ENCODE results near the gene OTX1.
"Not testable (repeated sequence)": the region's sequence is repeated elsewhere in the genome, so short reads cannot be mapped to it uniquely, and the experiment has no call there.

Gene OTX1

DNA sequence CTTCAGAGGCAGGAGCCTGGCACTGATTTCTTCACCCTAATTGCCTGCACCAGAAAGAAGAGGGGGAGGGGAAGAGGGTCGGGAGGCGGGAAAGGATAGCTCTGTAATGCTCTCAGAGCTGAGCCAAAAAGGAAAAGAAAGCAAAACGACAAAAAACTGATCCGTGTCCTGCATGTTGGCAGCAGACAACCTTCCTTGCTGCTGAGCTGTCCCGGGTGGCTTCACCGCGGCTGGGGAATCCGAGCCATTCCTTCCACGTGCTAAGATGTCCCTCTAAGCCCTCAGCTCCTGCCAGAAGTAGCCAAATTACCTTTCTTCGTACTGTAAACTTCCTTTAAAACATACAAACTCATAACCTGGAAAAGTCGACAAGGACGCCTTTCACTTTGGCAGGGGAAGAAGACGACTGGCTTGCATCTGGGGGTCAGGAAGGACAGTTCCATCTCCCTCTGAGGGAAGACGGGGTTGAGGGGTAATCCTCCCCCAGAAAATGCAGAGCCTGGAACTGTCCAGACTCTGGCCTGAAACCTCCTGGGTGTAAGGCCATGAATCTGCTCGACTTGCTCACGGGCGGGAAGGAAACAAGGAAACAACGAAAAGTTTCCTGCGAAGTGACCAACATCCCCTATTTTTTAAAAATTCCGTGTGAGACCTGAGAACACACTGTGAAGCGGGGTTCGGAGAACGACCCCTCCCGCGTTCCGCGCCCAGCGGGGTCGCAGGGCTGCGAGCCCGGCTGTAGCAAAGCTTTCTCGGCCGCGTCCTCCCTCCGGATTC lies 7.7 kb downstream of the OTX1 start:
- in situ Hi-C loops (cut with MboI; ENCODE audit: low sequenced_read_pairs) = no loop called here

DNA sequence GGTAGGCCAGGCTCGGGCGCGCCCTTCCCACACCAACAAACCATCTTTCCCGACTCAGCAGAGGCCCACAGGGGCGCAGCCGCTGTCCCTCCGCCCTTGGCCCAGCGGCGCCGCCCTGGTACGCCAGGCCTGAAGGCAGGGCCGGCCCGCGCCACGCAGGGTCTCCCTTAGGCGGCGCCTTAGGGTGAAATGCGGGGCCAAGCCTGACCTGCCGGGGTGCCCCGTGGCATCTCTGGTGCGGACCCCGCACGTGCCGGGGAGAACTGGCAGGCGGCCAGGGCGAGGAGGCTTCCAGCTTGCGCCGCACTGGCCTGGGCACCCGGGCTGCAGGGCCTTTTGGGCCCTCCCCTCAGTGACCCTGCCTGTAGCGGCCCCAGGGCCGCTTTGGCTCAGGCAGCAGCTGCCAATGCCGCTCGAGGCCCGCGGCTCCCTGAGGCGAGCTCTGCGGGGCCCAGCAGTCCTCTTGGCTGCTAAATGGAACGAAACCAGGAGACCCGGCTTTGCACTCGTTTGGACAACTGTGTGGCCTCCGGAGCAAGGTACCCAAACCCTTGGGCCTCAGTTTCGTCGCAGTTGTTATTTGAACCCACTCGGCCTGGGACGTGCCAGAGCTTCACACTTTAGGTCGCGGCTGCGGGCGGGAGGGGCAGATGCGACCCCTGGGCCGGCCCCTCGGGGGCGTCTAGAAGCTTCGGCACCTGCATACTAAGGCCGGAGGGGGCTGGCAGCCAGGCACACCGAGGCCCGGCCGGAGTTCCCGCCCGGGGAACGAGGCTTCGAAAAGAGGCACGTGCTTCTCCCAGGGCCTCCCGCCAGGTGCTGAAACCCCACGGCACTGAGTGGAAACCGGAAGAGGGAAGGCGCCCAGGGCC lies 8.5 kb downstream of the OTX1 start:
- in situ Hi-C loops (cut with MboI; ENCODE audit: low sequenced_read_pairs) = no loop called here

DNA sequence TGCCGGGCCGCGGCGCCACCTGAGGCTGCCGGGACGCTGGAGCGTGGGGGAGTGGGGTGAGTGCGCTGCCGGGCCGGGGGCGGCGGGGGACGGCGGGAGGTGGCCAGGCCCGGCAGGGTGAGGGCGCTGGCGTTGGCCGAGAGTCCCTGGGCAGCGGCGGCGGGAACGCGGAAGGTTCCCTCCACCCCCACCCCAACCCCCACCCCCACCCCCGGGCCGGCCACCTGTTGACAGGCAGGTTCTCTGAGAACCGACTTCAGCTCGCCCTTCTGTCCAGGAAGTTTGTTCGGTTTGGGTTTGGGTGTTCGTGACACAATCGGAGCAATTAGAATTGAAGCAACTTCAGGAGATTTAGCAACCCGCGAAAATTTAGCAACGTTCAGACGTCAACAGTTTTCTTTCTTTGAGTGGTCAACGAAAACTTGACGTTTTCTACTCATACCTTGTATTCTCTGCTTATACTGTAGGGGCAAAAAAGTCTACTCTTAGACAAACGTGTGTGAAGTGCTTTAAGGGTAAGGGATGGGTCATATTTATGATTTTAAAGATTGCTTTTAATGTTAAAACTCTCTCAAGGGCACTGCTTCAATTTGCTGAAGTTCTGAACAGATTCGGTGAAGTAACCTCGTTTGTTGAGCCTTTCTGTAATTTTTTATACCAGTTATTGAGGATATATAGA lies 9.3 kb downstream of the OTX1 start:
- in situ Hi-C loops (cut with MboI; ENCODE audit: low sequenced_read_pairs) = no loop called here

DNA sequence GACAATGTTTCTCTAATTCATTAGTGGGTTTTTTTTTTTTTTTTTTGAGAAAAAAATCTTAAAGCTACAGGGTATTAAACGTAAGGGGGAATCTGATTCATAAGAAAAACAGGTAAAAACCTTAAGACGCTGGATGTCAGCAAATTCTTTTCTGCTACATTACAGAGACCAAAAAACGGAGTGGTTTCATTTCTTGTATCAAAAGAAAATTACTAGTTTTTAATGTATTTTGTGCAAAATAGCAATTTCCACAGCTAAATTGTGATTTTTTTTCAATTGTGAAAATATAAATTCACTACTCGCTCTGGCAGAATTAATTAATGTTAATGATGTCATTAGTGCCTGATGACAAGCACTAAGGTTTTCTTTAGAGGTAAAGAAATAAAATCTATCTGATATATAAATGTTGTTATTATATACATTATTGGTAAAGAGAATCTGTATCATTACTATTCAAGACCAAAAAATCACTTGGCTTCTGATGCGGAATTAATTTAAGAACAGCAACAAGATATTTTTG lies 9.9 kb downstream of the OTX1 start:
- in situ Hi-C loops (cut with MboI; ENCODE audit: low sequenced_read_pairs) = no loop called here

DNA sequence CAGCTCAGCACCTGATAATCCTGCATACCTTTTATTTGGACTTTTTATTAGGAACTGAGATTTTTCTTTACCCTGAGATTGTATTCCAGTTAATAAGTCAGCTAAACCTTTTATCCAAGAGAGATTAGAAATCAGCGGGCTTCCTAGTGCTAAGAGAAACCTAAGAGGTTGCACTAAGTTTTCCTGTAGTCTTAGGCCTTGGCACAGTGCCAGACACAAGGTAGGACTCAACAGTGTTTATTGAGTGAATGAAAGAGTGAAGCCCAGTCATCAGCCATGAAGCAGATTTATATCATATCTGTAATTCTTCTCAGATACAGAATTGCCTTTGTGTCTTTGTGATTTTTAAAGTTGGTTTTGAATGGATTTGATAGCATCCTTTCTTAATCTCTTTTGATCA lies 13.6 kb downstream of the OTX1 start:
- in situ Hi-C loops (cut with MboI; ENCODE audit: low sequenced_read_pairs) = no loop called here

DNA sequence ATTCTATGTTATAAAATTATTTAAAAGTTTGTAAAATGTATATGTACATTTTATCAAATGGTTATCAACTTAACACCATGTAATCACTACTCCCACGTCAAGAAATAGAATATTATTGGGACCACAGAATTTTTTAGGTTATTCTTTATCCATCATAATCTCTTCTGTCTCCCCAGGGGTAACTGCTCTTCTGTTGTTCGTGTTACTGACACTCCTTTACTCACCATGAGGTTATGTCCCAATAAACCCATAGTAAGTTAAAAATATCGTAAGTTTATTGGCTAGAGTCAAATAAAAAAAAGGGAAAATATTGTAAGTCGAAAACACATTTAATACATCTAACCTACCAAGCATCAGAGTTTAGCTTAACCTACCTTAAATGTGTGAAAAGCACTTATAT lies 14.0 kb downstream of the OTX1 start:
- in situ Hi-C loops (cut with MboI; ENCODE audit: low sequenced_read_pairs) = no loop called here

DNA sequence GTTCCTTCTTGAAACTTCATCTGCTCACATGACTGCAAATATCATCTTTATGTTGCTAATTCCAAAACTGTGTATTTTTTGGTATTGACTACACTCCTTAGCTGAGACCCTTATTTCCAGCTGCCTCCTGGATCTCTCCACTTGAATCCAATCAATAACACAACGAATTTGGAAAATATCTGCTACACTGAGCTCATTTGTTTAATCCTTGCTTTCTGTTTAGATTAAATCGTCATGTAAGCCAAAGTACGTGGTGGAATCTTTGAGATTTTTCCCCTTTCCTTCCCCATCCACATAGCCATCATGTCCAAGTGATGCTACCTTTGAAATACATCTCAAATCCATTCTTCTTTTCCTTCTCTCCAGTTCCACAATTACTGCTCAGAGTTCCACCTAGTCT lies 15.6 kb downstream of the OTX1 start:
- in situ Hi-C loops (cut with MboI; ENCODE audit: low sequenced_read_pairs) = no loop called here

DNA sequence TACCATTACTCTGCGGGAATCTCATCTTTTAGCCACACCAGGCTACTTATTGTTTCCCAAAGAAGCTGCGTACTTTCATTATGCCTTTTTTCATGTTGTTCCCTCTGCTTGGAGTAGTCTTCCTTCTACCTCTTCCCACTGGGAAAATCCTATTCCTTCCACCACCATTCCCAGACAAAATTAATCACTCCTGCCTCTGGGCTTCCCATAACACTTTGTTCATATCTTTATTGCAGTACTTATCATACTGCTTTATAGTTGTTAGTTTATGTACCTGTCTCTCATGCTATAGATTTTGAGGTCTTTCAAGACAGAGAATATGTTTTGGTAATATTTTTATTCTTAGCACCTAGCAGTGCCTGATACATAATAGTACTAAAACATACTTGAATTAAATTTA lies 16.2 kb downstream of the OTX1 start:
- in situ Hi-C loops (cut with MboI; ENCODE audit: low sequenced_read_pairs) = no loop called here

DNA sequence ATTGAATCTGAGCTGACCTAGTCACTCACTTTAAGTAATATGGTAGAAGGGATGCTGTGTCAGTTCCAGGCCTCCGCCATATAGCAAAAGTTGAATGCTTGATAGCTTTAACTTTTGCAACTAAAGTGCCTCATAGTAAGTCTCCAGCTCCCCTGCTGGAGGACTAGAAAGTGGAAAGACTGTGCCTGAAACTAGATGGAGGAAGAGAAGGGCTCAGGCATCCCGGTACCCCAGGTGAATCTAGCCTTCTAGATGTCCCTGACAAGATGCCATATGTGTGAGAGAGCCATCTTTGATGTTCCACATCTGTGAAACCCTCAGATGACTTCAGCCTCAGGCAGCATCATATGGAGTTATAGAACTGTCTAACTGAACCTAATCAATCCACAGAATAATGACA lies 21.0 kb downstream of the OTX1 start:
- in situ Hi-C loops (cut with MboI; ENCODE audit: low sequenced_read_pairs) = no loop called here

DNA sequence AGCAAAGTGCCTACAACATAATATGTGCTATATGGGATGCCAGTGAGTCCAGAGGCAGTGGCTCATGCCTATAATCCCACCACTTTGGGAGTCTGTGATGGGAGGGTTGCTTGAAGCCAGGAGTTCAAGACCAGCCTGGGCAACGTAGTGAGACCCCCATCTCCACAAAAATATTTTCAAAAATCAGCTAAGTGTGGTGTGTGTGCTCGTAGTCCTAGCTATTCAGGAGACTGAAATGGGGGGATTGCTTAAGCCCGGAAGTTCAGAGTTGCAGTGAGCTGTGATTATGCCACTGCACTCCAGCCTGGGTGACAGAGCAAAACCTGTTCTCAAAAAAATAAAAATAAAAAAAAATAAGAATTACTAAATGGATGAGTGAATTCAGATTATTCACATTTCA lies 23.4 kb downstream of the OTX1 start:
- in situ Hi-C loops (cut with MboI; ENCODE audit: low sequenced_read_pairs) = no loop called here

DNA sequence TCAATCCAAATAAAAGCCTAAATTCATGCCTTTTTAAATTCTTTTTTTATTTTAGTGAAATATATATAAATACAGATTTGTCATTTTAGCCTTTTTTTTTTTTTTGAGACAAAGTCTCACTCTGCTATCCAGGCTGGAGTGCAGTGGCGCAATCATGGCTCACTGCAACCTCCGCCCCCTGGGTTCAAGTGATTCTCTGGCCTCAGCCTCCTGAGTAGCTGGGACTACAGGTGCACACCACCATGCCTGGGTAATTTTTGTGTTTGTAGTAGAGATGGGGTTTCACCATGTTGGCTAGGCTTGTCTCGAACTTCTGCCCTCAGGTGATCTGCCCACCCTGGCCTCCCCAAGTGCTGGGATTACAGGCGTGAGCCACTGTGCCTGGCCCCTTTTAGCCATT lies 23.8 kb downstream of the OTX1 start:
- in situ Hi-C loops (cut with MboI; ENCODE audit: low sequenced_read_pairs) = not testable (repeated sequence)

DNA sequence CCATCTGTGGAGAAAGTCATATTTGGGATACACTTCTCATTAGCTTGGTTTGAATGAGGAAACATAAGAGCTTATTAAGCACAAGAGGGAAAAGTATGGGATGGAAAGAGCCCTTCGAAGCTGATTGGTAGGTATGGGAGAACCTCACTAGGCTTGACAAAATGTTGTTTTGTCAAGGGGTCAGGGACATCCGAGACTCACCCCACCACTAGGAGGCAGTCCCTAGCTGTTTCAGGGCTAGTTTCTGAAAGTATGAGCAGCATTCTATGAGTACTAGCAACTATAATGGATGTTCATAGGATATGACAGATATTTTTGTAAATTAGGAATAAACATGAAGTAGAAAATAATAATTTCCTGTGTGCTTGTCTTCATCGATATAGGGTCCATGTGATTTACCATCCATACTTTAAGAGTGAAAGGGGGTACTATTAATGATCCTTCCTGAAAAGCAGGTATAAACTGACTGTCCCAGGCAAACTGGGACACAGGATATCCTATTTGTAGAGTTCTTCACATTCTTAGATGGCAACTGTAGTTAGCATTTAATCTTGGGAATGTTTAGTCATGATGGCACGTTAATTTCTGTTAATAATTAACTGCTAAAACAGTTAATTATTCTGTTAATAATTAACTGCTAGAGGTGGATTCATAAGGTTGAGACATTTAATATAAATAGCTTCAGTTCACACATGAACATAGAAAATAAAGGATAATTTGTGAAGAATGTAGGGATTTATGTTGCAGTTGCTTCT lies 28.4 kb downstream of the OTX1 start:
- in situ Hi-C loops (cut with MboI; ENCODE audit: low sequenced_read_pairs) = no loop called here

DNA sequence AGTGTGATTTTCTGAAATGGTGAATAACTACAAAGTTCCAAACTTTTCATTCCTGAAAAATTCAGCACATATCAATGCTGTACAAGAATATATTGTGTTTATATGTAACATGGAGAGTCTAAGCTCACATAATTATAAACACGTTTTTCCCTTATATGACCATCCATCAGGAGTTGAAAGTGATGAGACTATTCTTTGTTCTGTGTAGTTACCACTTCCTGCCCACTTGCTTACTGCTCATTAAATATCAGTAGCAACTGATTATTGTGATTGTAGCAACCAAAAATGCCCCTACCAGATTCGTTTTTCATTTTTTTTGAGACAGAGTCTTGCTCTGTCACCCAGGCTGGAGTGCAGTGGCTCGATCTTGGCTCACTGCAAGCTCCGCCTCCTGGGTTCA lies 30.8 kb downstream of the OTX1 start:
- in situ Hi-C loops (cut with MboI; ENCODE audit: low sequenced_read_pairs) = no loop called here

DNA sequence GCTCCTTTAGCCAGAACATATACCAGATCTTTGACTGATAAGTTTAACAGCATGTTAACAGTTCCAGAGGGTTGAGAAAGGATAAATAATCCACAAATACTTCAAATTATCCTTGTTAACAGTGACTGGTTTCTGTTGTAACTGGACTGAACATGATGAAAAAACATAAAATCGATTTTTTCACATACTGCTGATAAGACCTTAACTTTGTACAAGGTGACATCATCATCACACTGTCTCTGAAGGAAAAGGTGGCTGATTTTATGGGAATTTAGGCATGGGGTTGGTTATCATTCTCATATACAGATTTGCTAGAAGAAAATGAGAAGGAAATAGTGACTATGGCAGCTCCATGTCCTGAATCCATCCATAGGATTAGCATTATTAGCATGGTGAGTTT lies 36.1 kb downstream of the OTX1 start:
- in situ Hi-C loops (cut with MboI; ENCODE audit: low sequenced_read_pairs) = no loop called here

DNA sequence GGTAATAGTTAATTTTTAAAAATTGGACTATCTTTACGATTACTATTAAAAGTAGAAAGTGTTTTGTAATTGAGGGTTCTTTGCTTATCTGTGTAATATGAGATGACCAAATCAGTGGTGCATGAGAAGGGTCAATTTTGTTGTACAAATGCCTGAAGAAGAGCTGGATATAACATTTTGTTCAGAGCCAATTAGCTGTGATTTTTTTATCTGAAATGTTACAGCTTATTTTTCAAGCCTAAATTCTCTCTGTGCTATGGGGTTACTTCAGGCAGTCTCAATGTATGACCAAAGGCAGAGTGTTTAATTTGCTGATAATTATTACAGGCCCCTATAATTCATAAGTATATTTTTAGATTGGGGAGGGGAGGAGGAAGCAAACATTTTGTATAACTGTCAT lies 41.8 kb downstream of the OTX1 start:
- in situ Hi-C loops (cut with MboI; ENCODE audit: low sequenced_read_pairs) = no loop called here

DNA sequence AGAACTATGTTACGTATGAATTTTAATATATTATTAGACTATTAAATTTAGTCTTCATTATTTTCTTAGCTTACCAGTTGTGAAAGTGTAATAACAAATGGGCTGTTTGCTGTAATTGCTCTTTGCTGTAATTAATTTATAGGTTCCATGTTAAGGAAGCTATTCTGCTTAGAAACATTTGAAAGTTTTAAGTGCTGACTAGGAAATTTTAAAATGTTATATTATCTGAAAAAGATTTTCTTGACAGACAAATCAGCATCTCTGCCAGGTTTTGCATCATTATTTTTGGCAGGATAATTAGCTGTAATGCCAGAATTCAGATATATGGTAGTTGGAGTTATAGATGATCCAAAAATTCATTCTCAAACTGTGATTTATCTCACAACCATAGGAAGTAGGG lies 42.2 kb downstream of the OTX1 start:
- in situ Hi-C loops (cut with MboI; ENCODE audit: low sequenced_read_pairs) = no loop called here

DNA sequence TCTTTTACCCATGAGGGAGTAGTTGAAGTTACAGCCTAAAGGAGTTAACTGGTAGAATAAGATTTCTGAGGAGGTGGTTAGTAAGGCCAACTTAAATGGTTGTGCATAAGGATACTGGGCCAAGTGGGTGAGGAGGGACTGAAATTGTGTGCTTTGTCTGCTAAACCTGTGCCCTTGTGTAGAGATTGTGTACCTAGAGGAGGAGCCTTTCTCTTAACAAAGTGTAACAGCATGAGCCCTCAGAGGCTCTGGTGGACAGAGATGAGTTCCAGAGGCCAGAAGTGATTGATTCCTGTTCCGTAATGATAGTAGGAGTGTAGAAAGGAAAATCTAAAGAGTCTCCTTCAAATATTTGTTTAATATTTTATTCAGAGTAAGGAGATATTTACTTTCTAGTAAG lies 42.9 kb downstream of the OTX1 start:
- in situ Hi-C loops (cut with MboI; ENCODE audit: low sequenced_read_pairs) = no loop called here

DNA sequence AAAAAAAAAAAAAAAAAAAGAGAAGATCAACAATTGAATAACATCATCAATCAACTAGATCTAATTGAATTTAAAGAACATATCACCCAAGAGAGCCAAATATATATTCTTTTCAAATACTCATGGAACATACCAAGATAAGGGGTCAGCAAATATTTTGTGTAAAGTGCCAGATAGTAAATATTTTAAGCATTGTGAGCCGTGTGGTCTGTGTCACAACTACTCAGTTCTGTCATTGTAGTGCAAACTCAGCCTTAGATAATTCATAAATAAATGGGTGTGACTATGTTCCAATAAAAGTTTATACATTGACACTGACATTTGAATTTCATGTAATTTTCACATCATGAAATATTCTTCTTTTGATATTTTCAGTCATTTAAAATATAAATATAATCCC lies 45.9 kb downstream of the OTX1 start:
- in situ Hi-C loops (cut with MboI; ENCODE audit: low sequenced_read_pairs) = no loop called here

DNA sequence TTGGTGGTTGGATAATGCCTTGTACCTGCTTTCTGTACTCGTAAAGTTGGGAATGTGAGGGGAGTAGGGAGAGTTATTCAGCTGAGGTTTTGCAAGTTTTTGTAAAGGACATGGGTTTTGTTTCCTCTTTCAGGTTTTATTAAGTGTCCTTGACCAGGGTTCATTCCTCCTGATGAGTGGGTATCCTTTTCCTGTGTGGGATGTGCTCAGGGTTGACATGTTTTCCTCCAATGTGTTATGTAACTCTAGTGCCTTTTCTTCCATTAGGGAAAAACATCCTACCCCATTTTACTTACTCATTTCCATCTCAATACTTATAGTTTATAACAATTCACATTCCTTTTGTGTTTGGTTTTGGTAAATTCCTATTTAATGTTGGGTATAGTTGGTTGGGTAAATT lies 48.4 kb downstream of the OTX1 start:
- in situ Hi-C loops (cut with MboI; ENCODE audit: low sequenced_read_pairs) = no loop called here

DNA sequence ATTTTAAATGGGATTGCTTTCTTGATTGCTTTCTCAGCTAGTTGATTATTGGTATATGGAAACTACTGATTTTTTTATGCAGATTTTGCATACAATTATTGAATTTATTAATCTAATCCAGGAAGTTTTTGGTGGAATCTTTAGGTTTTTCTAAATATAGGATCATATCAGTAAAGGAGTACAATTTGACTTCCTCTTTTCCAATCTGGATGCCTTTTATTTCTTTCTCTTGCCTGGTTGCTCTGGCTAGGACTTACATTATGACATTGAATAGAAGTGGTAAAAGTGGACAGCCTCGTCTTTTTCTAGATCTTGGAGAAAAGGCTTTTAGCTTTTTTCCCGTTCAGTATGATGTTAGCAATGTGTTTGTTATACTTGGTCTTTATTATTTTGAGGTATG lies 51.3 kb downstream of the OTX1 start:
- in situ Hi-C loops (cut with MboI; ENCODE audit: low sequenced_read_pairs) = no loop called here

DNA sequence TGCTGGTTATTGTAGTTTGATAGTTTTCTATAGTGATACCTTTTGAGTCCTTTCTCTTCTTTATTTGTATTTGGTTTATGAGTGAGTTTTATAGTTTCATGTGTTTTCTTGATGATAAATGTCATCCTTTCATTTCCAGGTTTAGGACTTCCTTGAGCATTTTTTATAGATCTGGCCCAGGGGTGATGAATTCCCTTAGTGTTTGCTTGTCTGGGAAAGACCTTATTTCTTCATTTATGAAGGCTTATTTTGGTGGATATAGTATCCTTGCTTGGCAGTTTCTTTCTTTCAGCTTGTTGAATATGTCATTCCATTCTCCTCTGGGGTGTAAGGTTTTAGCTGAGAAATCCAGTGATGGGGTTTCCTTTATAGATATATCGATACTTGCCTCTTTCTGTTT lies 53.9 kb downstream of the OTX1 start:
- in situ Hi-C loops (cut with MboI; ENCODE audit: low sequenced_read_pairs) = no loop called here
